Neural cell (in vitro differentiated cells): ENCODE data around the gene ALLC. TPM values are rescaled to one million over a fixed set of nuclear protein-coding genes. Genes with fewer than 3 reads are reported as not detected.

Experiments used
- H2AFZ ChIP-seq: fragments of 200-600, 300-800 bp; sonication (generic), shearing (Covaris generic); 2 replicates; pipeline ENCODE4 v1.6.0; 2014; ENCODE audit warnings: low read depth, mild to moderate bottlenecking, antibody characterized with exemption, low read length, moderate library complexity
- H3F3A ChIP-seq: fragments of 200-600 bp; shearing (Covaris generic); 2 replicates; pipeline ENCODE4 v1.6.1; 2016; ENCODE audit warnings: mild to moderate bottlenecking, moderate library complexity, mixed read lengths, antibody characterized with exemption, low read length; ENCODE audit not compliant: insufficient read depth, poor library complexity, severe bottlenecking
- H3K27ac ChIP-seq: fragments of 200-600, 300-800 bp; sonication (generic), shearing (Covaris generic); 2 replicates; pipeline ENCODE4 v1.5.1; 2014; ENCODE audit warnings: mild to moderate bottlenecking, low read length, moderate library complexity
- H3K27me3 ChIP-seq: fragments of 300-800, 200-600 bp; sonication (generic), shearing (Covaris generic); 2 replicates; pipeline ENCODE4 v1.6.0; 2014; ENCODE audit warnings: mild to moderate bottlenecking, low read depth, low read length, moderate library complexity; ENCODE audit not compliant: insufficient read depth
- H3K36me3 ChIP-seq: fragments of 300-800, 200-600 bp; sonication (generic), shearing (Covaris generic); 2 replicates; pipeline ENCODE4 v1.5.1; 2014; ENCODE audit warnings: mild to moderate bottlenecking, antibody characterized with exemption, low read length, moderate library complexity; ENCODE audit not compliant: insufficient read depth
- H3K4me2 ChIP-seq: fragments of 300-800, 200-600 bp; sonication (generic), shearing (Covaris generic); 2 replicates; pipeline ENCODE4 v1.6.0; 2014; ENCODE audit warnings: mild to moderate bottlenecking, low read length
- H3K4me3 ChIP-seq: fragments of 300-800, 200-600 bp; sonication (generic), shearing (Covaris generic); 2 replicates; pipeline ENCODE4 v1.5.1; 2014; ENCODE audit warnings: mild to moderate bottlenecking, low read length, moderate library complexity
- H3K79me2 ChIP-seq: fragments of 200-600 bp; shearing (Covaris generic); replicated peaks from 2 replicates; pipeline ENCODE4 v1.6.0; 2014; ENCODE audit warnings: mild to moderate bottlenecking, low read length, moderate library complexity; ENCODE audit not compliant: insufficient read depth
- H3K9ac ChIP-seq: fragments of 300-800, 200-600 bp; sonication (generic), shearing (Covaris generic); 2 replicates; pipeline ENCODE4 v1.6.1; 2016; ENCODE audit warnings: mild to moderate bottlenecking, low read length, mixed read lengths
- H3K9me2 ChIP-seq: fragments of 200-600 bp; shearing (Covaris generic); 2 replicates; pipeline ENCODE4 v1.6.1; 2016; ENCODE audit warnings: mild to moderate bottlenecking, low read length, mixed read lengths; ENCODE audit not compliant: insufficient read depth
- H3K9me3 ChIP-seq: fragments of 200-600, 300-800 bp; sonication (generic), shearing (Covaris generic); 2 replicates; pipeline ENCODE4 v1.6.1; 2016; ENCODE audit warnings: mild to moderate bottlenecking, mixed run types, low read length, moderate library complexity, mixed read lengths
- H4K20me1 ChIP-seq: fragments of 200-600 bp; shearing (Covaris generic); 2 replicates; pipeline ENCODE4 v1.6.1; 2016; ENCODE audit warnings: mild to moderate bottlenecking, mixed run types; ENCODE audit not compliant: insufficient read depth
- EP300 ChIP-seq: fragments of 450-650 bp; conservative IDR thresholded peaks from 2 replicates; pipeline ENCODE4 v1.6.1; 2014; ENCODE audit warnings: antibody characterized with exemption, mild to moderate bottlenecking, moderate library complexity; ENCODE audit not compliant: poor library complexity, severe bottlenecking
- EZH2 ChIP-seq: fragments of 200-600, 300-800 bp; shearing (Covaris generic), sonication (generic); IDR thresholded peaks from 2 replicates; pipeline ENCODE4 v1.6.1; 2014; ENCODE audit warnings: antibody characterized with exemption, low read length, borderline replicate concordance, mild to moderate bottlenecking; ENCODE audit not compliant: insufficient read depth, poor library complexity, severe bottlenecking
- MXI1 ChIP-seq: fragments of 450-650 bp; conservative IDR thresholded peaks from 2 replicates; pipeline ENCODE4 v1.6.1; 2014; ENCODE audit warnings: antibody characterized with exemption, mild to moderate bottlenecking; ENCODE audit not compliant: poor library complexity, severe bottlenecking
- POLR2AphosphoS5 ChIP-seq: IDR thresholded peaks from 2 replicates; pipeline ENCODE4 v1.6.1; 2012
- RAD21 ChIP-seq: fragments of 450-650 bp; conservative IDR thresholded peaks from 2 replicates; pipeline ENCODE4 v1.6.1; 2014; ENCODE audit warnings: antibody characterized with exemption, mild to moderate bottlenecking, moderate library complexity
- SMC3 ChIP-seq: fragments of 450-650 bp; conservative IDR thresholded peaks from 2 replicates; pipeline ENCODE4 v1.6.1; 2014; ENCODE audit warnings: antibody characterized with exemption, mild to moderate bottlenecking, moderate library complexity; ENCODE audit not compliant: poor library complexity
- TAF1 ChIP-seq: IDR thresholded peaks from 2 replicates; pipeline ENCODE4 v1.6.1; 2012; ENCODE audit warnings: low read depth
- polyA plus RNA-seq: library from polyadenylated mRNA; depleted of rRNA; stranded (reverse); fragments of >200 nt; gene quantifications from 2 replicates; pipeline ENCODE4 v1.2.3, GENCODE V29; 2014
- TF ChIP-seq, protein P1 (sequence below): IDR thresholded peaks from 2 replicates; pipeline ENCODE4 v1.6.1; 2012; ENCODE audit warnings: borderline replicate concordance
- TF ChIP-seq, protein P2 (sequence below): fragments of 450-650 bp; IDR thresholded peaks from 2 replicates; pipeline ENCODE4 v1.5.1; 2014; ENCODE audit warnings: antibody characterized with exemption, mild to moderate bottlenecking, moderate library complexity; ENCODE audit not compliant: poor library complexity, severe bottlenecking

ALLC gene
- polyA plus RNA-seq, 1 donor from 2014 or later: 0.33 TPM

DNA sequence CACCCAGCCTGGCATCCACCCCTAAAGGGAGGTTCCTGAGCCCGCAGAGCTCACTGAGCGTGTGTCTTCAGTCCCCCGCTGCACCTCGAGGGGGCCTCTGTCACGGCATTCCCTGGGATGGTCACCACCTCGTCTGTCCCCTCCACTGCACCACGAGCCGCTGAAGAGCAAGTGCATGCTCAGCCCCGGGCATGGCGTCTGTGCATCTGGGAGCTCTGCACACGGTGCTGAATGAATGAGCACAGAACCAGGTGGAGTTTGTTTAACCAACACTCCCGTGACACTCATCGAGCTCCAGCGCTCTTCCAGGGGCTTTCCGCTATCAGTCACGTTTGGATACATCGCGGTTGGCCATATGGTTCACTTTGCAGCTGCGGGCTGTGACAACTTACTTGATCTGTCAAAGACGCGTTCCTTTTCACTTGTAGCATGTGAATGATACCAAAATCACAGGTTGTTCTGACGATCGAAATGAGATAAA lies 9.2 kb downstream of the ALLC start:
- Histone ChIP-seq H3K9ac (no peak overlapping the region), H3K79me2 (no peaks in the 10 kb centered on the region), H2AFZ (no peak overlapping the region), H3K4me2 (no peak overlapping the region), H3K4me3 (no peak overlapping the region), H3K27ac (no peak overlapping the region), H4K20me1 (no peaks in the 10 kb centered on the region), H3F3A (no peaks in the 10 kb centered on the region), H3K27me3 (no peaks in the 10 kb centered on the region), H3K9me2 (no peaks in the 10 kb centered on the region), H3K9me3 (no peaks in the 10 kb centered on the region), H3K36me3 (no peaks in the 10 kb centered on the region)
- TF ChIP-seq EP300 (no peak), POLR2AphosphoS5 (peak; percentile 23)

DNA sequence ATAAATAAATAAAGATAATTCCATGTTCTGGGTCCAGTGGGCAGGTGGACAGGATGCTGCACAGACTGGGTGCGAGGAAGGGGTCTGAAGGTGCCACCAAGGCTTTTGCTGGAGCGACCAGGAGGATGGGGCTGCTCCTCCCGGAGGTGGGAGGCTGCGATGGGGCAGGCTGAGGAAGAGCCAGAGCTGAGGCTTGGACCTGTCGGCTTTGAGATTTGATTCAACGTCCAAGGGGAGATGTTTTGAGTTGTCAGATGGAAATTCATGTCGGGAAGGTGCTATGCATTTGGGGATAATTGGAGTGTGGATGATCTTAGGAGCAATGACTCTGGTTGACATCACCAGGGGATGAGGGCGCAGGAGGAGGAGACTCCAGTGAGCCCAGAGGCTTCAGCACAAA lies 11.7 kb downstream of the ALLC start:
- no peaks in the 10 kb centered on the region for H4K20me1 ChIP-seq
- H3K9me3 ChIP-seq: no peaks in the 10 kb centered on the region
- H3F3A ChIP-seq: no peaks in the 10 kb centered on the region
- no peak overlapping the region for H3K9ac ChIP-seq
- H3K27ac ChIP-seq: no peak overlapping the region
- H3K79me2 ChIP-seq: no peaks in the 10 kb centered on the region
- H2AFZ ChIP-seq: no peak overlapping the region
- H3K36me3 ChIP-seq: no peaks in the 10 kb centered on the region
- no peak overlapping the region for H3K4me3 ChIP-seq
- no peaks in the 10 kb centered on the region for H3K27me3 ChIP-seq
- TF ChIP-seq MXI1: no peak
- TF ChIP-seq EP300: no peak
- TF ChIP-seq RAD21: no peak
- TF ChIP-seq TAF1: no peak
- TF ChIP-seq EZH2: no peak
- no peak for TF ChIP-seq SMC3
- TF ChIP-seq, protein P1, sequence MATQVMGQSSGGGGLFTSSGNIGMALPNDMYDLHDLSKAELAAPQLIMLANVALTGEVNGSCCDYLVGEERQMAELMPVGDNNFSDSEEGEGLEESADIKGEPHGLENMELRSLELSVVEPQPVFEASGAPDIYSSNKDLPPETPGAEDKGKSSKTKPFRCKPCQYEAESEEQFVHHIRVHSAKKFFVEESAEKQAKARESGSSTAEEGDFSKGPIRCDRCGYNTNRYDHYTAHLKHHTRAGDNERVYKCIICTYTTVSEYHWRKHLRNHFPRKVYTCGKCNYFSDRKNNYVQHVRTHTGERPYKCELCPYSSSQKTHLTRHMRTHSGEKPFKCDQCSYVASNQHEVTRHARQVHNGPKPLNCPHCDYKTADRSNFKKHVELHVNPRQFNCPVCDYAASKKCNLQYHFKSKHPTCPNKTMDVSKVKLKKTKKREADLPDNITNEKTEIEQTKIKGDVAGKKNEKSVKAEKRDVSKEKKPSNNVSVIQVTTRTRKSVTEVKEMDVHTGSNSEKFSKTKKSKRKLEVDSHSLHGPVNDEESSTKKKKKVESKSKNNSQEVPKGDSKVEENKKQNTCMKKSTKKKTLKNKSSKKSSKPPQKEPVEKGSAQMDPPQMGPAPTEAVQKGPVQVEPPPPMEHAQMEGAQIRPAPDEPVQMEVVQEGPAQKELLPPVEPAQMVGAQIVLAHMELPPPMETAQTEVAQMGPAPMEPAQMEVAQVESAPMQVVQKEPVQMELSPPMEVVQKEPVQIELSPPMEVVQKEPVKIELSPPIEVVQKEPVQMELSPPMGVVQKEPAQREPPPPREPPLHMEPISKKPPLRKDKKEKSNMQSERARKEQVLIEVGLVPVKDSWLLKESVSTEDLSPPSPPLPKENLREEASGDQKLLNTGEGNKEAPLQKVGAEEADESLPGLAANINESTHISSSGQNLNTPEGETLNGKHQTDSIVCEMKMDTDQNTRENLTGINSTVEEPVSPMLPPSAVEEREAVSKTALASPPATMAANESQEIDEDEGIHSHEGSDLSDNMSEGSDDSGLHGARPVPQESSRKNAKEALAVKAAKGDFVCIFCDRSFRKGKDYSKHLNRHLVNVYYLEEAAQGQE: no peak
- TF ChIP-seq, protein P2, sequence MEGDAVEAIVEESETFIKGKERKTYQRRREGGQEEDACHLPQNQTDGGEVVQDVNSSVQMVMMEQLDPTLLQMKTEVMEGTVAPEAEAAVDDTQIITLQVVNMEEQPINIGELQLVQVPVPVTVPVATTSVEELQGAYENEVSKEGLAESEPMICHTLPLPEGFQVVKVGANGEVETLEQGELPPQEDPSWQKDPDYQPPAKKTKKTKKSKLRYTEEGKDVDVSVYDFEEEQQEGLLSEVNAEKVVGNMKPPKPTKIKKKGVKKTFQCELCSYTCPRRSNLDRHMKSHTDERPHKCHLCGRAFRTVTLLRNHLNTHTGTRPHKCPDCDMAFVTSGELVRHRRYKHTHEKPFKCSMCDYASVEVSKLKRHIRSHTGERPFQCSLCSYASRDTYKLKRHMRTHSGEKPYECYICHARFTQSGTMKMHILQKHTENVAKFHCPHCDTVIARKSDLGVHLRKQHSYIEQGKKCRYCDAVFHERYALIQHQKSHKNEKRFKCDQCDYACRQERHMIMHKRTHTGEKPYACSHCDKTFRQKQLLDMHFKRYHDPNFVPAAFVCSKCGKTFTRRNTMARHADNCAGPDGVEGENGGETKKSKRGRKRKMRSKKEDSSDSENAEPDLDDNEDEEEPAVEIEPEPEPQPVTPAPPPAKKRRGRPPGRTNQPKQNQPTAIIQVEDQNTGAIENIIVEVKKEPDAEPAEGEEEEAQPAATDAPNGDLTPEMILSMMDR: no peak
- no peak for TF ChIP-seq POLR2AphosphoS5
- no peak overlapping the region for H3K4me2 ChIP-seq
- no peaks in the 10 kb centered on the region for H3K9me2 ChIP-seq

DNA sequence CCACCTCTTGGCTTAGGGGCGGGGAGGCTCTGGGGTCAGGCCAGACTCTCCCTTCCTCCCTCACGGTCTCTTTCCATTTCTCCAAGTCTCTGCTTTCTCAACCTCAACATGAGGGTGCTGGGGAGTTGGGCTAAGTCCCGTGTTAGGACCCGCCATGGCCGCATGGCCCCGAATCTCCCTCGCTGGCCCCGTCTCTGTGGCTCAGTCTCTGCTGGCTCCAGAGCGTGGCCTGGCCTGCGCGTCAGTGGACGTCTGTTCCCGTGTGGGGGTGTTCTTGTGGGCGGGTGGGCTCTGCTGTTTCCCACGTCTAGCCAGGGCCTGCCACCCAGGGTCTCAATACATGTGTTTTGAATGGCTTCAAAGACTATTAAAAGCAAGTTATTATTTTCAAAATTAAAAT lies 12.4 kb downstream of the ALLC start:
- no peak overlapping the region for H3K4me3 ChIP-seq
- TF ChIP-seq RAD21 (no peak), TAF1 (no peak), MXI1 (no peak), SMC3 (no peak), EZH2 (no peak), POLR2AphosphoS5 (no peak), EP300 (no peak)
- TF ChIP-seq, protein P1: no peak
- TF ChIP-seq, protein P2: no peak
- H4K20me1 ChIP-seq: no peaks in the 10 kb centered on the region
- H3K27me3 ChIP-seq: no peaks in the 10 kb centered on the region
- H3K9me2 ChIP-seq: no peaks in the 10 kb centered on the region
- no peaks in the 10 kb centered on the region for H3K36me3 ChIP-seq
- no peak overlapping the region for H3K27ac ChIP-seq
- H2AFZ ChIP-seq: no peak overlapping the region
- no peaks in the 10 kb centered on the region for H3K9me3 ChIP-seq
- H3K9ac ChIP-seq: no peak overlapping the region
- no peaks in the 10 kb centered on the region for H3F3A ChIP-seq
- no peaks in the 10 kb centered on the region for H3K79me2 ChIP-seq
- no peak overlapping the region for H3K4me2 ChIP-seq
